Heart right ventricle (tissue), 16 donors: Measurements from ENCODE around the gene TRIM17. TPM values are rescaled to one million over a fixed set of nuclear protein-coding genes. Genes with fewer than 3 reads are reported as not detected.

Source experiments
- ATAC-seq, 8 donors: fragments of 200-7000 bp; cut with Tn5 transposase; one replicate each; pipeline ENCODE4 v1.9.1; 2020; ENCODE audit warnings: mild to moderate bottlenecking in 8 of 8, moderate library complexity in 8 of 8, moderate number of reproducible peaks in 1 of 8
- DNase-seq, 2 donors: peaks; one replicate each; pipeline ENCODE4 v3.0.0-alpha.2; 2020
- H3K27ac ChIP-seq, 10 donors: fragments of 200-600 bp; sonication (generic) in 2 of 10; one replicate each; pipeline versions ENCODE4 v1.5.0 to v1.8.0; 2020 to 2022; ENCODE audit warnings: mild to moderate bottlenecking in 3 of 10
- H3K27me3 ChIP-seq, 7 donors: fragments of 200-600 bp; one replicate each; pipeline ENCODE4 v1.8.0; 2021 to 2022; ENCODE audit warnings: mild to moderate bottlenecking in 2 of 7
- H3K36me3 ChIP-seq, 9 donors: fragments of 200-600 bp; sonication (generic) in 1 of 9; one replicate each; pipeline versions ENCODE4 v1.5.0 to v1.8.0; 2020 to 2022; ENCODE audit warnings: mild to moderate bottlenecking in 2 of 9
- H3K4me1 ChIP-seq, 9 donors: fragments of 200-600 bp; sonication (generic) in 1 of 9; one replicate each; pipeline versions ENCODE4 v1.5.0 to v1.8.0; 2020 to 2022; ENCODE audit warnings: mild to moderate bottlenecking in 4 of 9
- H3K4me3 ChIP-seq, 10 donors: fragments of 200-600 bp; sonication (generic) in 2 of 10; one replicate each; pipeline versions ENCODE4 v1.5.0 to v1.8.0; 2020 to 2022; ENCODE audit warnings: mild to moderate bottlenecking in 7 of 10, moderate library complexity in 2 of 10
- H3K9me3 ChIP-seq, 11 donors: fragments of 200-600 bp in 10 of 11; sonication (generic) in 2 of 11; one replicate each; pipeline versions ENCODE4 v1.5.0 to v1.8.0; 2013 to 2022; ENCODE audit warnings: mild to moderate bottlenecking in 2 of 11, control low read depth in 1 of 11, moderate library complexity in 1 of 11
- CTCF ChIP-seq, 9 donors: fragments of 200-600 bp; sonication (generic) in 2 of 9; IDR thresholded peaks; one replicate each; pipeline versions ENCODE4 v1.5.0 to v1.8.0; 2021 to 2022; ENCODE audit warnings: antibody characterized with exemption in 9 of 9, mild to moderate bottlenecking in 5 of 9, moderate library complexity in 1 of 9
- WGBS, 2 donors: extraction: QIAGEN DNeasy Blood & Tissue Kit; methylation state at CpG; one replicate each; pipeline ENCODE4 v1.1.7; 2013; ENCODE audit warnings: inconsistent platforms in 1 of 2; 5-methylcytosine and 5-hydroxymethylcytosine counted together
- intact Hi-C, 10 donors: fragments of 100-400 bp; cut with DNase I; formaldehyde crosslinking; loops; one replicate each; pipeline versions ENCODE4 v1.11.1 to v1.14.2; 2022
- polyA plus RNA-seq, 2 donors: library from polyadenylated mRNA; stranded (reverse); fragments of 200-250 nt; gene quantifications; one replicate each; pipeline ENCODE4 v1.2.3, GENCODE V29; 2013
- total RNA-seq, 10 donors: library from RNA; stranded (reverse); fragmentation: NEBNext Ultra II Directional in 3 of 10; extraction: Animal tissue kit (Norgen Biotek cat#: 25700) in 3 of 10; gene quantifications; one replicate each; pipeline versions ENCODE4 v1.2.1 to v1.2.4, GENCODE V29; 2021 to 2023
- donor health status: Arrhythmogenic right ventricular cardiomyopathy.
- donor health status: ischemic (EF 13 %, LVEDD 7.1; RV severe dilation, severe dysfunction).
- donor health status: healthy with polysubstance abuse.
- donor health status: DM: no; HTN: yes; CAD: no.
- donor health status: DM: no; HTN: no; CAD: no.
- donor health status: ischemic (EF 25% LVEDD 6.9; RV normal size, moderate dysfunction).
- donor health status: ischemic (EF 25% LVEDD 5.7; RV mildly dilated, moderate dysfunction).
- donor health status: healthy.
- donor health status: DM: yes; HTN: yes; CAD: no.
- donor health status: Ischemic cardiomyopathy.
- donor health status: ischemic (EF 35%, LVEDD 5.7; RV mildly dilated, moderate dysfunction).
- donor health status: nonischemic (EF 11% LVEDD 7.7; RV severe dilation, severe dysfunction).
- donor health status: DM: yes; HTN: yes; CAD: no.
- donor health status: PGD.
- donor health status: ischemic (EF 29% LVEDD 5.4; RV normal size, mild dysfunction).
- donor health status: nonischemic (EF 23%, LVEDD 6.1; RV moderate dilation, normal function).

The TRIM17 gene
- total and polyA plus RNA-seq, 12 donors: 0.14 to 0.44 (median 0.34) TPM; not detected in 3

- H3K4me3 ChIP-seq: no peak overlapping the region
- WGBS, 2 donors: 74 to 77% methylated on average over 4 of the region's 4 CpGs
- no peak for TF ChIP-seq CTCF (IDR thresholded peaks at IDR 0.05)
- peaks cover 0 to 3% (median 0%) of the 10 kb centered on the region in 9 donors for H3K36me3 ChIP-seq
- H3K9me3 ChIP-seq: no peaks in the 10 kb centered on the region
- no peak for DNase-seq
- H3K4me1 ChIP-seq: peaks cover 3 to 91% (median 18%) of the 10 kb centered on the region in 9 donors
- intact Hi-C loops: no loop called here
- no peaks in the 10 kb centered on the region for H3K27me3 ChIP-seq
- ATAC-seq: no peak
- H3K27ac ChIP-seq: peak overlapping the region in 3 of 10 donors; percentile 15 to 88 (median 69)
Observed at GRCh38 chr1:228362884-228363450, 53.7 kb downstream of the TRIM17 start.

- Histone ChIP-seq H3K27me3 (no peaks in the 10 kb centered on the region), H3K36me3 (peaks cover 0 to 8% (median 0%) of the 10 kb centered on the region in 9 donors), H3K27ac (peak overlapping the region in 4 of 10 donors; percentile 29 to 88 (median 73)), H3K4me1 (peaks cover 0 to 90% (median 11%) of the 10 kb centered on the region in 9 donors), H3K9me3 (no peaks in the 10 kb centered on the region), H3K4me3 (no peak overlapping the region)
- intact Hi-C loops: no loop called here
- no peak for TF ChIP-seq CTCF (IDR thresholded peaks at IDR 0.05)
- peak in 1 of 2 donors; percentile 21 for DNase-seq
- WGBS, 2 donors: 68 to 79% methylated on average over 18 of the region's 18 CpGs
- no peak for ATAC-seq
Observed at GRCh38 chr1:228362141-228362883, 54.3 kb downstream of the TRIM17 start.

DNA sequence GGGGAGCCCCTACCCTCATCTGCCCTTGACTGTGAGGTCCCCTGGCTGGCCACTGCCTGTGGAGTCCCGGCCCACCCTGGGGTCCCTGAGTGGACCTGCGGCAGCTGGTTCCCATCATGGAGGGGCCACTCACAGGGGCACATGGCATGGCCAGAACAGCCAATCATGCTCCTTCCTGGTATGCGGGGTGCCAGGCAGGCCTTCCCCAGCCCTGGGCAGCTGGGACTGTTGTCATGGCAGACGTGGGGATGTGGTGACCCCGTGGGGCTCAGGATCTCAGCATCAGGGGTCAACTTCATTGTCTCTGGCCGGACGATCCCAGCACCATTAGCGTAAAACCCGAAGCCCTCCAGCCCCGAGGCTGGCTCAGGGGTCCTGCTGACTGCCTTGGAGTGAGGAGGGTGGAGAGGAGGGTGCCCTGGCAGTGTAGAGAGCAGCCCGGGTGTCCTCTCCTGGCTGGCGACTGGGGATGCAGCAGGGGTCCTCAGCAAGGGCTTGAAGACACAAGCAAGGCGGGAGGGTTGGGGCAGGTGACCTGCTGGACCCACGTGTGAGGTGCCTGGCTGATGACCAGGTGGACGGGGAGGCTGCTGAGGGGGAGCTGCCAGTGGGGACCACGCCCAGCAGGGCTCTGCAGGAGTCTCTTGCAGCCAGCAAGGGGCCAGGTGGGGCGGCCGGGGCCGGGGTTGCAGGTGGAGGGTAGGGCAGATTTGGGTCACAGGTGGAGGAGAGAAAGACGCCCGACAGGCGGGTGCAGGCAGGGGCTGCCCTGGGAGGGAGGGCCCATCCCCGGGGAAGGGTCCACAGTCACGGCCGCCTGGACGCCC, 55.1 kb downstream of the TRIM17 start:
- 77 to 80% methylated on average over 26 of the region's 26 CpGs for WGBS, 2 donors
- intact Hi-C loops: no loop called here
- peak in 7 of 8 donors; percentile 0 to 6 (median 2) for ATAC-seq
- no peaks in the 10 kb centered on the region for H3K9me3 ChIP-seq
- TF ChIP-seq CTCF (IDR thresholded peaks at IDR 0.05): no peak
- H3K27me3 ChIP-seq: no peaks in the 10 kb centered on the region
- H3K36me3 ChIP-seq: peaks cover 0 to 15% (median 0%) of the 10 kb centered on the region in 9 donors
- DNase-seq: peak in 1 of 2 donors; percentile 38
- peaks cover 0 to 83% (median 4%) of the 10 kb centered on the region in 9 donors for H3K4me1 ChIP-seq
- H3K27ac ChIP-seq: peak overlapping the region in 9 of 10 donors; percentile 26 to 88 (median 73)
- H3K4me3 ChIP-seq: no peak overlapping the region
